Activated B cell treated with CpG ODN at 0.5 μM for 24 hours (primary cell): ENCODE data around the gene CERT1. TPM values are rescaled to one million over a fixed set of nuclear protein-coding genes. Genes with fewer than 3 reads are reported as not detected.
"Not testable (repeated sequence)": the region's sequence is repeated elsewhere in the genome, so short reads cannot be mapped to it uniquely, and the experiment has no call there.

ENCODE experiments used
- ATAC-seq: fragments of 200-7000 bp; cut with Tn5 transposase; one replicate; pipeline ENCODE4 v1.10.0; 2021; ENCODE audit warnings: low read depth, mild to moderate bottlenecking, moderate library complexity
- CTCF ChIA-PET: fragments of 350-600 bp; sonication (Branson Sonifier 250); formaldehyde crosslinking; loops from one replicate; lab custom pipeline; 2021; ENCODE audit warnings: antibody characterized with exemption; lab: Charles Lee
- POLR2A ChIA-PET: fragments of 350-600 bp; sonication (Branson Sonifier 250); formaldehyde crosslinking; loops from one replicate; lab custom pipeline; 2021; ENCODE audit warnings: antibody characterized with exemption; lab: Charles Lee
- DNase-seq: peaks from one replicate; pipeline ENCODE4 v3.0.0; 2022
- H3K27ac Mint-ChIP-seq: one replicate; pipeline ENCODE4 v1.8.0; 2020; ENCODE audit warnings: mixed read lengths
- H3K27me3 Mint-ChIP-seq: one replicate; pipeline ENCODE4 v1.8.0; 2021; ENCODE audit warnings: mixed read lengths
- H3K36me3 Mint-ChIP-seq: one replicate; pipeline ENCODE4 v1.8.0; 2021; ENCODE audit warnings: low read depth, mixed read lengths
- H3K4me1 Mint-ChIP-seq: one replicate; pipeline ENCODE4 v1.8.0; 2021; ENCODE audit warnings: mixed read lengths
- H3K4me3 Mint-ChIP-seq: one replicate; pipeline ENCODE4 v1.8.0; 2020; ENCODE audit warnings: mild to moderate bottlenecking, mixed read lengths
- H3K9me3 Mint-ChIP-seq: one replicate; pipeline ENCODE4 v1.8.0; 2020; ENCODE audit warnings: mixed read lengths
- intact Hi-C: fragments of 100-400 bp; cut with micrococcal nuclease; formaldehyde crosslinking; loops from one replicate; pipeline ENCODE4 v1.15.1; 2024
- total RNA-seq: library from RNA; stranded (reverse); gene quantifications from 2 replicates; pipeline ENCODE4 v1.2.3, GENCODE V29; 2022
- TF ChIP-seq, protein P1 (sequence below): fragments of 200-600 bp; IDR thresholded peaks from one replicate; pipeline ENCODE4 v1.8.0; 2022; ENCODE audit warnings: antibody characterized with exemption, mild to moderate bottlenecking

Gene CERT1
- total RNA-seq, 1 donor from 2014 or later, result 49.5 TPM

GRCh38 chr5:75534734-75535133 lies 23.3 kb upstream of the CERT1 start:
- no peak for ATAC-seq
- Mint-ChIP-seq H3K27me3 (no peaks in the 10 kb centered on the region), H3K4me3 (no peak overlapping the region), H3K27ac (no peak overlapping the region), H3K4me1 (peaks cover 22% of the 10 kb centered on the region), H3K9me3 (peaks cover 20% of the 10 kb centered on the region), H3K36me3 (peaks cover 50% of the 10 kb centered on the region)
- CTCF ChIA-PET, result no interaction called here
- no peak for DNase-seq
- POLR2A ChIA-PET, result interaction anchor here (0.6 kb wide), 1 partner anchor 104 kb away, joined by 3 read pairs; no protein-coding TSS in a partner anchor
- TF ChIP-seq, protein P1, sequence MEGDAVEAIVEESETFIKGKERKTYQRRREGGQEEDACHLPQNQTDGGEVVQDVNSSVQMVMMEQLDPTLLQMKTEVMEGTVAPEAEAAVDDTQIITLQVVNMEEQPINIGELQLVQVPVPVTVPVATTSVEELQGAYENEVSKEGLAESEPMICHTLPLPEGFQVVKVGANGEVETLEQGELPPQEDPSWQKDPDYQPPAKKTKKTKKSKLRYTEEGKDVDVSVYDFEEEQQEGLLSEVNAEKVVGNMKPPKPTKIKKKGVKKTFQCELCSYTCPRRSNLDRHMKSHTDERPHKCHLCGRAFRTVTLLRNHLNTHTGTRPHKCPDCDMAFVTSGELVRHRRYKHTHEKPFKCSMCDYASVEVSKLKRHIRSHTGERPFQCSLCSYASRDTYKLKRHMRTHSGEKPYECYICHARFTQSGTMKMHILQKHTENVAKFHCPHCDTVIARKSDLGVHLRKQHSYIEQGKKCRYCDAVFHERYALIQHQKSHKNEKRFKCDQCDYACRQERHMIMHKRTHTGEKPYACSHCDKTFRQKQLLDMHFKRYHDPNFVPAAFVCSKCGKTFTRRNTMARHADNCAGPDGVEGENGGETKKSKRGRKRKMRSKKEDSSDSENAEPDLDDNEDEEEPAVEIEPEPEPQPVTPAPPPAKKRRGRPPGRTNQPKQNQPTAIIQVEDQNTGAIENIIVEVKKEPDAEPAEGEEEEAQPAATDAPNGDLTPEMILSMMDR, result no peak
- intact Hi-C loops, result loop anchor here (1.0 kb wide), 1 partner anchor 9 kb away; no protein-coding TSS in a partner anchor

DNA sequence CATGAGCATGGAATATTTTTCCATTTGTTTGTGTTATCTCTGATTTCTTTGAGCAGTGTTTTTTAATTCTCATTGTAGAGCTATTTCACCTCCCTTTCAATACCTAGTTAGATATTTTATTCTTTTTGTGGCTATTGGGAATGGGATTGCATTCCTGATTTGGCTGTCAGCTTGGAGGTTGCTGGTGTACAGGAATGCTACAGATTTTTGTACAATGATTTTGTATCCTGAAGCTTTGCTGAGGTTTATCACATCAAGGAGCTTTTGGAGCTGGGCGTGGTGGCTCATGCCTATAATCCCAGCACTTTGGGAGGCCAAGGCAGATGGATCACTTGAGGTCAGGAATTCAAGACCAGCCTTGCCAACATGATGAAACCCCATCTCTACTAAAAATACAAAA lies 22.3 kb upstream of the CERT1 start:
- H3K36me3 Mint-ChIP-seq, result peaks cover 47% of the 10 kb centered on the region
- H3K4me3 Mint-ChIP-seq, H3K27me3 Mint-ChIP-seq, POLR2A ChIA-PET, ATAC-seq, H3K27ac Mint-ChIP-seq, intact Hi-C loops, DNase-seq: not testable (repeated sequence)
- CTCF ChIA-PET, result interaction anchor here (1.1 kb wide), 1 partner anchor 25 kb away, joined by 3 read pairs; no protein-coding TSS in a partner anchor
- H3K9me3 Mint-ChIP-seq, result peaks cover 20% of the 10 kb centered on the region
- H3K4me1 Mint-ChIP-seq, result peaks cover 23% of the 10 kb centered on the region

GRCh38 chr5:75532190-75532589 lies 20.8 kb upstream of the CERT1 start:
- Mint-ChIP-seq H3K4me1 (peaks cover 20% of the 10 kb centered on the region), H3K27me3 (no peaks in the 10 kb centered on the region), H3K27ac (no peak overlapping the region), H3K9me3 (peaks cover 20% of the 10 kb centered on the region), H3K4me3 (no peak overlapping the region), H3K36me3 (peaks cover 42% of the 10 kb centered on the region)
- ChIA-PET POLR2A (no interaction called here), CTCF (no interaction called here)
- TF ChIP-seq, protein P1, result no peak
- intact Hi-C loops, result no loop called here
- ATAC-seq (no peak), DNase-seq (no peak)

- peaks cover 8% of the 10 kb centered on the region for H3K9me3 Mint-ChIP-seq
- no peak for DNase-seq
- peaks cover 38% of the 10 kb centered on the region for H3K4me1 Mint-ChIP-seq
- no peak overlapping the region for H3K27ac Mint-ChIP-seq
- TF ChIP-seq, protein P1, result no peak
- intact Hi-C loops, result no loop called here
- CTCF ChIA-PET, result no interaction called here
- no peak for ATAC-seq
- peaks cover 19% of the 10 kb centered on the region for H3K36me3 Mint-ChIP-seq
- no peaks in the 10 kb centered on the region for H3K27me3 Mint-ChIP-seq
- POLR2A ChIA-PET, result no interaction called here
- H3K4me3 Mint-ChIP-seq, result no peak overlapping the region
These were observed 17.8 kb upstream of the CERT1 start for GRCh38 chr5:75529185-75529584.

- TF ChIP-seq, protein P1, result no peak
- POLR2A ChIA-PET, result interaction anchor here (0.6 to 2.9 kb wide), 8 partner anchors 10 to 189 kb away, joined by 3 to 14 read pairs (median 4); partner anchors contain the start of genes CERT1, HMGCR and POLK
- CTCF ChIA-PET, result interaction anchor here (1.3 kb wide), 1 partner anchor 12 kb away, joined by 3 read pairs; no protein-coding TSS in a partner anchor
- peaks cover 7% of the 10 kb centered on the region for H3K9me3 Mint-ChIP-seq
- no peaks in the 10 kb centered on the region for H3K27me3 Mint-ChIP-seq
- peak; percentile 51 for ATAC-seq
- H3K27ac Mint-ChIP-seq, result peak overlapping the region; percentile 76
- H3K4me1 Mint-ChIP-seq, result peaks cover 40% of the 10 kb centered on the region
- H3K4me3 Mint-ChIP-seq, result peak overlapping the region; percentile 73
- intact Hi-C loops, result loop anchor here (2.0 kb wide), 1 partner anchor 23 kb away; no protein-coding TSS in a partner anchor
- no peak for DNase-seq
- peaks cover 15% of the 10 kb centered on the region for H3K36me3 Mint-ChIP-seq
These were observed 14.6 kb upstream of the CERT1 start for GRCh38 chr5:75526070-75526469.
